Transverse colon (tissue), 4 donors: ENCODE measurements around the gene ARHGAP18.

ENCODE experiments used
- EP300 ChIP-seq: sonication (generic); formaldehyde crosslinking; IDR thresholded peaks from one replicate; pipeline ENCODE4 v1.6.1; 2017; ENCODE audit warnings: antibody characterized with exemption, low read depth
- POLR2A ChIP-seq: fragments of 450-650 bp; IDR thresholded peaks from one replicate; pipeline ENCODE4 v1.6.1; 2016; ENCODE audit warnings: antibody characterized with exemption, mild to moderate bottlenecking, moderate library complexity
- POLR2AphosphoS5 ChIP-seq, 3 donors: sonication (generic); formaldehyde crosslinking; IDR thresholded peaks; one replicate each; pipeline ENCODE4 v1.6.1; 2016; ENCODE audit warnings: antibody characterized with exemption in 3 of 3
- TF ChIP-seq, protein P1 (sequence below), 5 experiments: fragments of 200-600 bp in 3 of 5; fragments of 450-650 bp in 2 of 5; sonication (generic) in 3 of 5; IDR thresholded peaks; 1 replicate in 2 of 5; 2 replicates in 3 of 5; pipeline ENCODE4 v1.5.1; 2016 to 2017; ENCODE audit warnings: antibody characterized with exemption in 5 of 5, inconsistent platforms in 3 of 5, mild to moderate bottlenecking in 2 of 5, moderate library complexity in 1 of 5

DNA sequence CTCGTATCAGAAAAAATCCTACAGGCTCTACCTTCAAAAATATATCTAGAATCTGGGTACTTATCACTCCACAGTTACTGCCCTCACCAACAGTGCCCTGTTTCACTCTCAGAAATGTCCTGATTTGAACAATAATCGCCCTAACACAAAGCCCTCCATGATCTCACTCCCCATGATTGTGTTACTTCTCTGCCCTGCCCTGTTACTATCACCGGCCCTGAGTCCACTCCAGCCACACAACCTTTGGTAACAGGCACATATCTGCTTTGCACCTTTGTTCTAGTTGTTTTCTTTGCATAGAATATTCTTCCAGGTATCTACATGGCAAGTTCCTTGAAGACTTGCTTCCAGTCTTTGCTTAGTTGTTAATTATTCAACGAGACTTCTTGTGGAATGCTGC, 142.0 kb downstream of the ARHGAP18 start:
- TF ChIP-seq, protein P1, sequence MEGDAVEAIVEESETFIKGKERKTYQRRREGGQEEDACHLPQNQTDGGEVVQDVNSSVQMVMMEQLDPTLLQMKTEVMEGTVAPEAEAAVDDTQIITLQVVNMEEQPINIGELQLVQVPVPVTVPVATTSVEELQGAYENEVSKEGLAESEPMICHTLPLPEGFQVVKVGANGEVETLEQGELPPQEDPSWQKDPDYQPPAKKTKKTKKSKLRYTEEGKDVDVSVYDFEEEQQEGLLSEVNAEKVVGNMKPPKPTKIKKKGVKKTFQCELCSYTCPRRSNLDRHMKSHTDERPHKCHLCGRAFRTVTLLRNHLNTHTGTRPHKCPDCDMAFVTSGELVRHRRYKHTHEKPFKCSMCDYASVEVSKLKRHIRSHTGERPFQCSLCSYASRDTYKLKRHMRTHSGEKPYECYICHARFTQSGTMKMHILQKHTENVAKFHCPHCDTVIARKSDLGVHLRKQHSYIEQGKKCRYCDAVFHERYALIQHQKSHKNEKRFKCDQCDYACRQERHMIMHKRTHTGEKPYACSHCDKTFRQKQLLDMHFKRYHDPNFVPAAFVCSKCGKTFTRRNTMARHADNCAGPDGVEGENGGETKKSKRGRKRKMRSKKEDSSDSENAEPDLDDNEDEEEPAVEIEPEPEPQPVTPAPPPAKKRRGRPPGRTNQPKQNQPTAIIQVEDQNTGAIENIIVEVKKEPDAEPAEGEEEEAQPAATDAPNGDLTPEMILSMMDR (IDR thresholded peaks at IDR 0.05), result no peak
- TF ChIP-seq POLR2AphosphoS5 (IDR thresholded peaks at IDR 0.05) (no peak), EP300 (no peak), POLR2A (no peak)
